COLO668 (cell line): ENCODE data around the gene ADPRH.
"Not testable (repeated sequence)": the region's sequence is repeated elsewhere in the genome, so short reads cannot be mapped to it uniquely, and the experiment has no call there.

Source experiments
- DNase-seq: peaks from one replicate; lab custom pipeline; 2025; ENCODE audit not compliant: unreplicated experiment; lab: John Stamatoyannopoulos, UW

The ADPRH gene

GRCh38 chr3:119579366-119580066 lies at the start of gene ADPRH:
Gene ADPRH (plus strand): TSS chr3:119579492. CDS start chr3:119582170, 2,678 bp downstream.
- DNase-seq = peak; percentile 66

- DNase-seq = no peak
Measured at GRCh38 chr3:119529883-119530282, 49.4 kb upstream of the ADPRH start.

- no peak for DNase-seq
Measured at GRCh38 chr3:119530456-119530855, 48.8 kb upstream of the ADPRH start.

- no peak for DNase-seq
Measured at GRCh38 chr3:119531151-119531550, 48.1 kb upstream of the ADPRH start.

- no peak for DNase-seq
Measured at GRCh38 chr3:119534296-119534695, 45.0 kb upstream of the ADPRH start.

GRCh38 chr3:119536757-119537156 lies 42.5 kb upstream of the ADPRH start:
- DNase-seq = peak; percentile 11

- DNase-seq = no peak
Measured at GRCh38 chr3:119538772-119539171, 40.5 kb upstream of the ADPRH start.

- no peak for DNase-seq
Measured at GRCh38 chr3:119541547-119541946, 37.7 kb upstream of the ADPRH start.

GRCh38 chr3:119542168-119542767 lies 37.0 kb upstream of the ADPRH start:
- DNase-seq = no peak

- no peak for DNase-seq
Measured at GRCh38 chr3:119543147-119543546, 36.1 kb upstream of the ADPRH start.

GRCh38 chr3:119547227-119547626 lies 32.1 kb upstream of the ADPRH start:
- DNase-seq = no peak

GRCh38 chr3:119548341-119548740 lies 31.0 kb upstream of the ADPRH start:
- DNase-seq = no peak

- DNase-seq = no peak
Measured at GRCh38 chr3:119550192-119550910, 28.9 kb upstream of the ADPRH start.

GRCh38 chr3:119551598-119551997 lies 27.7 kb upstream of the ADPRH start:
- DNase-seq = no peak

- not testable (repeated sequence) for DNase-seq
Measured at GRCh38 chr3:119552928-119553327, 26.4 kb upstream of the ADPRH start.

- no peak for DNase-seq
Measured at GRCh38 chr3:119553823-119554415, 25.4 kb upstream of the ADPRH start.

GRCh38 chr3:119555309-119555735 lies 24.0 kb upstream of the ADPRH start:
- DNase-seq = no peak

GRCh38 chr3:119555929-119556328 lies 23.4 kb upstream of the ADPRH start:
- DNase-seq = no peak

- no peak for DNase-seq
Measured at GRCh38 chr3:119557192-119557876, 22.0 kb upstream of the ADPRH start.

GRCh38 chr3:119557877-119558269 lies 21.4 kb upstream of the ADPRH start:
- no peak for DNase-seq
